GM18861 (cell line): ENCODE measurements around the gene TNIP1.
A peak's percentile ranks its signal among the peaks of the same experiment; 100 is the strongest.

ENCODE experiments used
- ATAC-seq: cut with Tn5 transposase; IDR thresholded peaks from one replicate; pipeline ENCODE4 v1.9.1; 2021; ENCODE audit not compliant: unreplicated experiment

Gene TNIP1

GRCh38 chr5:151080613-151081430, at the start of gene TNIP1:
TSS of gene TNIP1 (minus strand) at chr5:151081034. CDS start at chr5:151065095, 15,939 bp downstream.
- ATAC-seq, result peak; percentile 56

- no peak for ATAC-seq
Observed at GRCh38 chr5:151130235-151130921, 49.5 kb upstream of the TNIP1 start.

- no peak for ATAC-seq
Observed at GRCh38 chr5:151128817-151129216, 48.0 kb upstream of the TNIP1 start.

GRCh38 chr5:151127926-151128325, 47.1 kb upstream of the TNIP1 start:
- no peak for ATAC-seq

DNA sequence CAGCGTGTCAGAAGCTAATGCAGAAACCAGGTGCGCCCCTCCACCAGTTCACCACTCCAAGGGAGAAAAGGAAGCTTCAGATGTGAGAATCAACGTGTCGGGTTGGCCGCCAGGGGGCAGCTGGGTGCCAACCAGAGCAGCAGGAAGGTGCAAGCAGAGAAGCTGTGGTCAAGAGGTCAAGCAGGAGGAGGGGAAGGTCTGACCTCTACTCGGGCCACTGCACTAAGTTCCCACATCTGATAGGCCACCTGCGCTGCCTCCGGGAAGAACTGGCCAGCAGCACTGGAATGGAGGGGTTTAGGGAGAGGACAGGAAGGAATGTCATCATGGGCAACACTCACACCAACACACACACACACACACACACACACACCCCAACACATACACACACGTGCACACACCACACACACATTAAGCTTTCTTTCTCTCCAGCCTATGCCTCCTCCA, 45.4 kb upstream of the TNIP1 start:
- ATAC-seq, result peak; percentile 31

DNA sequence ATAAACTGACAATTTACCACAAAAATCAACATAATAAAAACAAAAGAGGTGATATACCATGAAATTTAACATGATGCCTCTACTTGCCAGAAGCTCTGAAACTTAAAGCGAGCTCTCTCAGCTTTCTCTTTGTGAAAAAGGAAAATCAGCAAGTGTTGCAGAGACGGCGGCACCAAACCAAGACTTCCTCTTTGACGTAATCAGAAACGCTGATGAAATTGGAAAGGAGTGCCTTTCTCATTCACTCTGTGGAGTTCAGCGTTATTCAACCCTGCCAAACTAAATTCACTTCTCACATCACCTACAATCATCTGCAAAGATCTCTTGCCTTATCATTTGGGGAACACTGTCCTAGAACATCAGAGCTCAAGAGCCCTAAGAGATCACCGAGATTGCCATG, 44.6 kb upstream of the TNIP1 start:
- no peak for ATAC-seq

DNA sequence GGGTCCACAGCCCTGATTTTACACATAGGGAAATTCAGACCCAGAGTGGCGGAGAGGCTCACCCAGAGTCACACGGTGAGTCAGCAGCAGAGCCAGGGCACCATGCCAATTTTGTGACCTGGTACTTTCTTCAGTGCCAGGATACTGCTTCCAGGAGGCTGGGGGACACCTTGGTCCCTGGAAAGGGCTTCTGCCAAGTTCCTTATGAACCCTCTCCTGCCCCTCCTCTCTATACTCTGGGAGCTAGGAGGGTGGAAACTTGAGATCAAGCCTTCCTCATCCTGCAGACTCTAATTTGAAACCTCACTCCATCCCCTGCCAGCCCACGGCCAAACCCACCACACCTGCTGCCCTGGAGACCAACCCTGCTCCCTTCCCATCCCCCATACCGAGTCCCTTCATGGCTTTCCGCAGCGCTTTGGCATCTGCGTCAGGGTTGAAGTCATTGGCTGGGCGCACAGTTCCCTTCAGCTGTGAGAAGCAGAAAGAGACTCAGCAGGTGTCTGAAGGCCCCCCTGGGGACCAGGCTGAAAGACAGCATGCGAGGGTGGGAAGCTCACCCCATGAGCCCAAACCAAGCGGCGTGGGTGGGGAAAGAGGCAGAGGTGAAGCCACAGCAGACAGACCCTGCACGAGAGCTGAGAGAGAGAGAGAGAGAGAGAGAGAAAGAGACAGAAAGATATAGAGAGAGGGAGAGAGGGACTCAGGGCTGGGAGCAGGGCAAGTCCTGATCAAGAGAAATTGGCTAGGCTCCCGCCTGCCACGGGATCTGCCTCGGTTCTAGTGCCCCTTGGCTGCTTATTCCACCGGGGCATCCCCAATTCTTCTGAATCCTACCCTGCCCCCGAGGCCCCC, 43.3 kb upstream of the TNIP1 start:
- ATAC-seq, result peak; percentile 80

DNA sequence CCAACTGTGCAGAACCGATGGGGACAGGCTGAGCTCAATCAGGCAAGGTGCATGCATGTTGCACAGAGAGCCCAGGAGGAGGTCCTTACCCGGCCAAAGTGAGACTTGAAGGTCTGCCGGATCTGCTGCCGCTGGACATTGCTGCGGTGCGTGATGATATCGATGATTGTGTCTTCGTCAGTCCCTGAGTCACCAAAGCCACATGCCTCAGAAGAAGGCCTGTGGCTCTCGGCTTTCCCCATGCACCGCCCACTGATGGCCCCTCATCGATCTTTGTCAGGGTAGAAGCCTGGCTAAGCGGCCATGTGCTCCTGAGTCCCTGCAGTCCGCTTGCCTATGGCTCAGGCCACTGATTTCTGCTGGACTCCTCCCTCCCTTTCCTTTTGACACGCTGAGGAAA, 42.0 kb upstream of the TNIP1 start:
- ATAC-seq, result no peak

DNA sequence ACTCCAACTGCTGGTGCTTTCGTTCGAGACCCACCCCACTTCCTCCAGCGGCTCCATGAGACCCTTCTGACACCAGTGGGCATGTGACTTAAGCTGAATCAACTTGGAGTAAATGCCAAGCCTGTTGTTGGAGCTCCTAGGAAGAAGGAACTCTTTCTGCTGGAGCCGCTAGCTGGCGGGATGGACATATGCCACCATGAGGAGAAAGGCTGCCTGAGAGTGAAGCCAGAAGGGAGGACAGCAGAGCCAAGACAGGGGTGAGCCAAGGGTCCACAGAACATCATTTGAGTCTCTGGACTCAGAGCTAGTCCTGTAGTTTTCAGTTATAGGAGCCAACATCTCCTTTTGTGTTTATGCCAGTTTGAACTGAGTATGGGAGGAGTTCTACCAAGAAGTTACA, 40.8 kb upstream of the TNIP1 start:
- no peak for ATAC-seq

- ATAC-seq, result no peak
Observed at GRCh38 chr5:151121095-151121494, 40.3 kb upstream of the TNIP1 start.

GRCh38 chr5:151118913-151119575, 38.2 kb upstream of the TNIP1 start:
- ATAC-seq, result no peak

- no peak for ATAC-seq
Observed at GRCh38 chr5:151115272-151115905, 34.6 kb upstream of the TNIP1 start.

GRCh38 chr5:151113651-151114050, 32.8 kb upstream of the TNIP1 start:
- ATAC-seq, result peak; percentile 38

- ATAC-seq, result peak; percentile 37
Observed at GRCh38 chr5:151110992-151111391, 30.2 kb upstream of the TNIP1 start.

DNA sequence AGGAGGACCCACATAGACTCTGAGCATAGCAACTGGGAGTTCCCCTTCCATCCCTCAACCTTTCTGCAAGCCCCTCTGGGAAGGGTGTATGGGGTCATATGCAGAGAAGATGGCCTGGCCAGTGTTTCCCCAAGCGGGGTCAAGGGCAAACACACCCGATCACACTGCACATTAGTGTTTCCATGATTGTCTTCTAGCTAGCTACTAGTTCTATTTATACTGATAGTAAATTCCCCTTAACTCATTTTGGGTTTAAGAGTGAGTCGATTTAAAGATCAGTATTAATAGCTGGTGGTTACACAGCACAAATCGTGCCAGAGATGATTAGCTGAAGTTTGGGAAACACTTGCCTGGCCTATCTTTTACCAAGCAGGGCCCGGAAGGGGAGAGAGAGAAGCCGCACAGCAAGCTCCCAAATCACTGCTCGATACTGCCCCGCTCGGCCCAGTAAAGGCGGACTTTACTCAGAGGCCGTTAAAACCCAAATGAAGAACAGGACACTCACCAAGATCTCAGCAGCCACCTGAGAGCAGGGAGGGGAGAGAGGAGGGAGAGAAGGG, 29.4 kb upstream of the TNIP1 start:
- ATAC-seq, result no peak

GRCh38 chr5:151108566-151108965, 27.7 kb upstream of the TNIP1 start:
- ATAC-seq, result no peak

DNA sequence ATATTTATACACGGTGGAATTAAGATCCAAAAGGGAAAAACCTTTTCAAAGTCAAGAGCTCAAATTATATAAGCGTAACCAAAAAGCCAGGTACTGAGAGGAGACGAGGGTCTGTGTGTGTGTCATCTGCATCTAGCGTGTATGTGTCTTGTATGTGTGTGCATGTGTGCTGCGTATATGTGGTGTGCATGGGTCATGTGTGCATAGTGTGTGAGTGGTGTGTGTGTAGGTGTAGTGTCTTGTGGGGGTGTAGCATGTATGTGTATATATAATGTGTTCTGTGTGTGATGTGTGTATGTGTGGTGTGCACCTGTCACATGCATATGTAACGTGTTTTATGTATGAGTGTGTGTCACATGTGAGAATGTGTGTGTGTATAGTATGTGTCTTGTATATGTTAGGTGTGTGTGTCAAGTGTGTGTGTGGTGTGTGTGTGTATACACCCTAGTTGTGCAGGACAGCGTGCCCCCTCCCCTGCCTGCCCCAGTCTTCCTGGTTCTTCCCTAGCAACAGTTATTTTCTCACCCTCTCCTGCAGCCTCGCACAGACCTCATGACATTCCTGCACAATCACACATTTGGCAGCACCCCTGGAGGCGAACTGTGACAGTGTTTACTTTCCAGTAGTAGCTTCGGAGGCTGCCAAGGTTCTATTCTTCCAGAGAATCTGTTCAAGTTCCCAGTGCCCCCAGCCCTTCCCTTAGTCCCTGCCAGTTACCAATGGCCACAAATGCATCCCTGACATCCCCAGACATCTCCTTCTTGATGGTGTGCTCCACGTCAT, 27.1 kb upstream of the TNIP1 start:
- no peak for ATAC-seq

- ATAC-seq, result no peak
Observed at GRCh38 chr5:151107084-151107483, 26.2 kb upstream of the TNIP1 start.

GRCh38 chr5:151106509-151106908, 25.7 kb upstream of the TNIP1 start:
- no peak for ATAC-seq
